Neural cell (in vitro differentiated cells): ENCODE data around the gene NAALADL1.

ENCODE experiments used
- EP300 ChIP-seq: fragments of 450-650 bp; conservative IDR thresholded peaks from 2 replicates; pipeline ENCODE4 v1.6.1; 2014; ENCODE audit warnings: antibody characterized with exemption, mild to moderate bottlenecking, moderate library complexity; ENCODE audit not compliant: poor library complexity, severe bottlenecking
- POLR2AphosphoS5 ChIP-seq: IDR thresholded peaks from 2 replicates; pipeline ENCODE4 v1.6.1; 2012
- SMC3 ChIP-seq: fragments of 450-650 bp; conservative IDR thresholded peaks from 2 replicates; pipeline ENCODE4 v1.6.1; 2014; ENCODE audit warnings: antibody characterized with exemption, mild to moderate bottlenecking, moderate library complexity; ENCODE audit not compliant: poor library complexity
- TF ChIP-seq, protein P1 (sequence below): fragments of 450-650 bp; IDR thresholded peaks from 2 replicates; pipeline ENCODE4 v1.5.1; 2014; ENCODE audit warnings: antibody characterized with exemption, mild to moderate bottlenecking, moderate library complexity; ENCODE audit not compliant: poor library complexity, severe bottlenecking

DNA sequence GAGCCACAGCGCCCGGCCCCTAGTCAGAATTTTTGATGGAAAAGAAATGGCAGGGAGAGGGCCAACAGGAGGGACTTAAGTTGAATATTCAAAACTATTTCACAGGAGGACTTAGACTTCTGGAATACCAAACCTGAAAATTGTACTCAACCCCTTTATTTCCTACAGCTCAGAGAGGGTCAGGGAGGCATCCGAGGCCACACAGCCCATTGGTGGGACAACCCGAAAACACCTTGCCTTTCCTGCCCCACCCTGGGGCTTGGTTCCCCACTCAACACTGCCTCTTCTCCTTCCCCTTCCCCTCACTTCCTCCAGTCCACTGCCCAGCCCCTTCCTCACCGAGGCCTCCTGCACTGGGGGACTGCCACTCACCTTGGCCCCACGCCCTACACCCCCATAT lies 1.4 kb downstream of the NAALADL1 start:
- TF ChIP-seq, protein P1, sequence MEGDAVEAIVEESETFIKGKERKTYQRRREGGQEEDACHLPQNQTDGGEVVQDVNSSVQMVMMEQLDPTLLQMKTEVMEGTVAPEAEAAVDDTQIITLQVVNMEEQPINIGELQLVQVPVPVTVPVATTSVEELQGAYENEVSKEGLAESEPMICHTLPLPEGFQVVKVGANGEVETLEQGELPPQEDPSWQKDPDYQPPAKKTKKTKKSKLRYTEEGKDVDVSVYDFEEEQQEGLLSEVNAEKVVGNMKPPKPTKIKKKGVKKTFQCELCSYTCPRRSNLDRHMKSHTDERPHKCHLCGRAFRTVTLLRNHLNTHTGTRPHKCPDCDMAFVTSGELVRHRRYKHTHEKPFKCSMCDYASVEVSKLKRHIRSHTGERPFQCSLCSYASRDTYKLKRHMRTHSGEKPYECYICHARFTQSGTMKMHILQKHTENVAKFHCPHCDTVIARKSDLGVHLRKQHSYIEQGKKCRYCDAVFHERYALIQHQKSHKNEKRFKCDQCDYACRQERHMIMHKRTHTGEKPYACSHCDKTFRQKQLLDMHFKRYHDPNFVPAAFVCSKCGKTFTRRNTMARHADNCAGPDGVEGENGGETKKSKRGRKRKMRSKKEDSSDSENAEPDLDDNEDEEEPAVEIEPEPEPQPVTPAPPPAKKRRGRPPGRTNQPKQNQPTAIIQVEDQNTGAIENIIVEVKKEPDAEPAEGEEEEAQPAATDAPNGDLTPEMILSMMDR = no peak
- no peak for TF ChIP-seq EP300
- TF ChIP-seq POLR2AphosphoS5 = no peak
- TF ChIP-seq SMC3 = no peak
